Endodermal cell (in vitro differentiated cells): ENCODE results near the gene FHL1. TPM values are rescaled to one million over a fixed set of nuclear protein-coding genes. Genes with fewer than 3 reads are reported as not detected.
A peak's percentile ranks its signal among the peaks of the same experiment; 100 is the strongest.

Experiments used
- DNase-seq: peaks from one replicate; pipeline ENCODE4 v3.0.0-alpha.2; 2017
- H3K27ac ChIP-seq: 2 replicates; pipeline ENCODE4 v1.5.1; 2013; ENCODE audit warnings: mild to moderate bottlenecking, low read depth, low read length, moderate library complexity
- H3K27me3 ChIP-seq: 2 replicates; pipeline ENCODE4 v1.6.1; 2013; ENCODE audit warnings: mild to moderate bottlenecking, low read length, moderate library complexity; ENCODE audit not compliant: insufficient read depth, control insufficient read depth, poor library complexity, severe bottlenecking
- H3K36me3 ChIP-seq: 2 replicates; pipeline ENCODE4 v1.7.0; 2013; ENCODE audit warnings: mild to moderate bottlenecking, low read length, moderate library complexity; ENCODE audit not compliant: control insufficient read depth, insufficient read depth
- H3K4me1 ChIP-seq: one replicate; pipeline ENCODE4 v1.7.0; 2013; ENCODE audit warnings: low read length; ENCODE audit not compliant: control insufficient read depth, insufficient read depth
- H3K4me3 ChIP-seq: 2 replicates; pipeline ENCODE4 v1.5.1; 2013; ENCODE audit warnings: mild to moderate bottlenecking, low read length, moderate library complexity
- H3K9ac ChIP-seq: 2 replicates; pipeline ENCODE4 v1.6.1; 2013; ENCODE audit warnings: mild to moderate bottlenecking, low read length, moderate library complexity; ENCODE audit not compliant: poor library complexity, severe bottlenecking; ENCODE audit errors: extremely low read depth
- H3K9me3 ChIP-seq: 2 replicates; pipeline ENCODE4 v1.6.1; 2013; ENCODE audit warnings: mild to moderate bottlenecking, low read length, moderate library complexity; ENCODE audit not compliant: control insufficient read depth
- H3K27ac Mint-ChIP-seq: 2 replicates; pipeline ENCODE4 v1.8.0; 2020; ENCODE audit warnings: mixed read lengths
- H3K27me3 Mint-ChIP-seq: 2 replicates; pipeline ENCODE4 v1.8.0; 2021; ENCODE audit warnings: mild to moderate bottlenecking, mixed read lengths; ENCODE audit not compliant: insufficient read depth
- H3K36me3 Mint-ChIP-seq: 2 replicates; pipeline ENCODE4 v1.8.0; 2020; ENCODE audit warnings: low read depth, mixed read lengths
- H3K4me1 Mint-ChIP-seq: 2 replicates; pipeline ENCODE4 v1.8.0; 2020; ENCODE audit warnings: mixed read lengths
- H3K4me3 Mint-ChIP-seq: 2 replicates; pipeline ENCODE4 v1.8.0; 2020; ENCODE audit warnings: mild to moderate bottlenecking, moderate library complexity, mixed read lengths
- H3K9me3 Mint-ChIP-seq: 2 replicates; pipeline ENCODE4 v1.8.0; 2020; ENCODE audit warnings: mild to moderate bottlenecking, mixed read lengths
- CTCF ChIP-seq: fragments of 200-600 bp; sonication (generic); conservative IDR thresholded peaks from 2 replicates; pipeline ENCODE4 v1.5.0; 2021; ENCODE audit warnings: antibody characterized with exemption, mild to moderate bottlenecking
- WGBS, 2 experiments: methylation state at CpG; one replicate each; pipeline versions ENCODE4 v1.1.5 to v1.1.7; 2013; ENCODE audit warnings: missing lambda C conversion rate in 2 of 2, mixed read lengths in 1 of 2; ENCODE audit not compliant: insufficient coverage in 1 of 2, insufficient read length in 1 of 2; 5-methylcytosine and 5-hydroxymethylcytosine counted together
- total RNA-seq, 2 donors: library from RNA; stranded (reverse); fragmentation: NEBNext Ultra II Directional in 1 of 2; extraction: Animal tissue kit (Norgen Biotek cat#: 25700) in 1 of 2; gene quantifications; 2 replicates in 1 of 2; 3 replicates in 1 of 2; pipeline ENCODE4 v1.2.1, GENCODE V29; 2021

FHL1 gene
- total RNA-seq, 2 donors from 2014 or later: 3.7 to 19.3 TPM

- no peaks in the 10 kb centered on the region for H3K27me3 Mint-ChIP-seq
- DNase-seq: peak; percentile 85
- peak; percentile 76 for TF ChIP-seq CTCF
These were observed 15.7 kb downstream of the FHL1 start for GRCh38 chrX:136162827-136163570.

GRCh38 chrX:136163689-136164088 lies 16.4 kb downstream of the FHL1 start:
- Histone ChIP-seq H3K9ac (no peak overlapping the region), H3K27me3 (no peaks in the 10 kb centered on the region), H3K4me1 (peaks cover 9% of the 10 kb centered on the region), H3K27ac (no peak overlapping the region), H3K4me3 (no peak overlapping the region), H3K9me3 (no peaks in the 10 kb centered on the region), H3K36me3 (no peaks in the 10 kb centered on the region)
- no peak overlapping the region for H3K4me3 Mint-ChIP-seq
- 100% methylated on average over 1 of the region's 1 CpG; no CpG with 5 or more reads in 1 of the 2 experiments for WGBS, 2 experiments
- no peaks in the 10 kb centered on the region for H3K36me3 Mint-ChIP-seq
- no peak for TF ChIP-seq CTCF
- H3K27ac Mint-ChIP-seq: no peak overlapping the region
- H3K9me3 Mint-ChIP-seq: peaks cover 65% of the 10 kb centered on the region
- no peak for DNase-seq
- peaks cover 10% of the 10 kb centered on the region for H3K4me1 Mint-ChIP-seq
- no peaks in the 10 kb centered on the region for H3K27me3 Mint-ChIP-seq

More at GRCh38 chrX:136162827-136163570, 15.7 kb downstream of the FHL1 start:
- no peak overlapping the region for H3K27ac ChIP-seq
- no peak overlapping the region for H3K4me3 Mint-ChIP-seq
- H3K4me1 ChIP-seq: peaks cover 9% of the 10 kb centered on the region
- 57 to 71% methylated on average over 5 to 9 of the region's 9 CpGs for WGBS, 2 experiments
- no peak overlapping the region for H3K27ac Mint-ChIP-seq
- no peaks in the 10 kb centered on the region for H3K36me3 Mint-ChIP-seq
- peaks cover 10% of the 10 kb centered on the region for H3K4me1 Mint-ChIP-seq
- no peaks in the 10 kb centered on the region for H3K27me3 ChIP-seq
- H3K9ac ChIP-seq: no peak overlapping the region
- no peaks in the 10 kb centered on the region for H3K9me3 ChIP-seq
- H3K4me3 ChIP-seq: no peak overlapping the region
- peaks cover 66% of the 10 kb centered on the region for H3K9me3 Mint-ChIP-seq
- no peaks in the 10 kb centered on the region for H3K36me3 ChIP-seq

- no peaks in the 10 kb centered on the region for H3K27me3 ChIP-seq
- H3K9me3 Mint-ChIP-seq: peaks cover 55% of the 10 kb centered on the region
- no peaks in the 10 kb centered on the region for H3K9me3 ChIP-seq
- no peaks in the 10 kb centered on the region for H3K27me3 Mint-ChIP-seq
- H3K4me3 Mint-ChIP-seq: no peak overlapping the region
- 44% methylated on average over 3 of the region's 3 CpGs; no CpG with 5 or more reads in 1 of the 2 experiments for WGBS, 2 experiments
- DNase-seq: no peak
- H3K9ac ChIP-seq: no peak overlapping the region
- H3K4me1 Mint-ChIP-seq: peaks cover 7% of the 10 kb centered on the region
- H3K27ac ChIP-seq: no peak overlapping the region
- peaks cover 9% of the 10 kb centered on the region for H3K4me1 ChIP-seq
- no peak overlapping the region for H3K4me3 ChIP-seq
- no peaks in the 10 kb centered on the region for H3K36me3 ChIP-seq
- TF ChIP-seq CTCF: no peak
- no peak overlapping the region for H3K27ac Mint-ChIP-seq
- H3K36me3 Mint-ChIP-seq: no peaks in the 10 kb centered on the region
These were observed 18.1 kb downstream of the FHL1 start for GRCh38 chrX:136165406-136165805.
